GM21529 (cell line): ENCODE results near the gene DHX36.

Experiments
- ATAC-seq: cut with Tn5 transposase; IDR thresholded peaks from one replicate; pipeline ENCODE4 v1.9.1; 2021; ENCODE audit not compliant: unreplicated experiment

The DHX36 gene, protein sequence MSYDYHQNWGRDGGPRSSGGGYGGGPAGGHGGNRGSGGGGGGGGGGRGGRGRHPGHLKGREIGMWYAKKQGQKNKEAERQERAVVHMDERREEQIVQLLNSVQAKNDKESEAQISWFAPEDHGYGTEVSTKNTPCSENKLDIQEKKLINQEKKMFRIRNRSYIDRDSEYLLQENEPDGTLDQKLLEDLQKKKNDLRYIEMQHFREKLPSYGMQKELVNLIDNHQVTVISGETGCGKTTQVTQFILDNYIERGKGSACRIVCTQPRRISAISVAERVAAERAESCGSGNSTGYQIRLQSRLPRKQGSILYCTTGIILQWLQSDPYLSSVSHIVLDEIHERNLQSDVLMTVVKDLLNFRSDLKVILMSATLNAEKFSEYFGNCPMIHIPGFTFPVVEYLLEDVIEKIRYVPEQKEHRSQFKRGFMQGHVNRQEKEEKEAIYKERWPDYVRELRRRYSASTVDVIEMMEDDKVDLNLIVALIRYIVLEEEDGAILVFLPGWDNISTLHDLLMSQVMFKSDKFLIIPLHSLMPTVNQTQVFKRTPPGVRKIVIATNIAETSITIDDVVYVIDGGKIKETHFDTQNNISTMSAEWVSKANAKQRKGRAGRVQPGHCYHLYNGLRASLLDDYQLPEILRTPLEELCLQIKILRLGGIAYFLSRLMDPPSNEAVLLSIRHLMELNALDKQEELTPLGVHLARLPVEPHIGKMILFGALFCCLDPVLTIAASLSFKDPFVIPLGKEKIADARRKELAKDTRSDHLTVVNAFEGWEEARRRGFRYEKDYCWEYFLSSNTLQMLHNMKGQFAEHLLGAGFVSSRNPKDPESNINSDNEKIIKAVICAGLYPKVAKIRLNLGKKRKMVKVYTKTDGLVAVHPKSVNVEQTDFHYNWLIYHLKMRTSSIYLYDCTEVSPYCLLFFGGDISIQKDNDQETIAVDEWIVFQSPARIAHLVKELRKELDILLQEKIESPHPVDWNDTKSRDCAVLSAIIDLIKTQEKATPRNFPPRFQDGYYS

DNA sequence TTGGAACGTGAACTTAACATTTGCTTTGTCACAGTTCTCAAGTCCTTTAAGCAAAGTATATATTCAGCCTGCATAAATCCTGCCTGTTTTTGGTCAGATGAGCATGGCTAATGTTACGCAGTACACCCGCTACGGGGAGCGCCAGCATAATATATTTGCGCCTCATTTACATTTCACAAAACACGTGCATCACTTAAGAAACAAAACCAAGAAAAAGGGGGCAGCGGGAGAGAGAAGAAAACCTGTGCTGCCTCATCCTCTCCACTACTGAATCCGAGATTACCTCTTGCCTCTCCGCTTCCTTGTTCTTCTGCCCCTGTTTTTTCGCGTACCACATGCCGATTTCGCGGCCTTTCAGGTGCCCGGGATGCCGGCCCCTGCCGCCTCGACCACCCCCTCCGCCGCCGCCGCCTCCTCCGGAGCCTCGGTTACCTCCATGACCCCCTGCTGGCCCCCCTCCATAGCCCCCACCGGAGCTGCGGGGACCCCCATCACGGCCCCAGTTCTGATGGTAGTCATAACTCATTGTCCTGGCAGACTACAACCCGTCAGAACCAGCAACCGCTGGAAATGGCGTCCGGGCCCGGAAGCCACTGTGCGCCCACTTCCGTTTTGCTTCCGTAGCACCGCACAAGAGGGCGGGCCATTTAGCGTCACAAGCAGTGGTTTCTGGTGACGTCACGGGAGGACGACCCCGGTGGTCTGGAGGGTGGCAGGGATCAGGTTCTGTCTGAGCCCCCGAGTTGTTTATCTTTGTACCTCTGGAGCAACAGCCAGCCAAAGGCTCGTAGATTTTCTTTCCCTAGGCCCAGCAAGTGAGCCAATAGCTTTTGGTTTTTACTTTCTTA, at the start of gene DHX36:
Gene DHX36 (minus strand): TSS at position 597 of the 848 bp plus-strand sequence. CDS start 71 bp downstream, at position 526.
- ATAC-seq: peak; percentile 92

- ATAC-seq: no peak
Measured at GRCh38 chr3:154367221-154367620, 42.9 kb upstream of the DHX36 start.

DNA sequence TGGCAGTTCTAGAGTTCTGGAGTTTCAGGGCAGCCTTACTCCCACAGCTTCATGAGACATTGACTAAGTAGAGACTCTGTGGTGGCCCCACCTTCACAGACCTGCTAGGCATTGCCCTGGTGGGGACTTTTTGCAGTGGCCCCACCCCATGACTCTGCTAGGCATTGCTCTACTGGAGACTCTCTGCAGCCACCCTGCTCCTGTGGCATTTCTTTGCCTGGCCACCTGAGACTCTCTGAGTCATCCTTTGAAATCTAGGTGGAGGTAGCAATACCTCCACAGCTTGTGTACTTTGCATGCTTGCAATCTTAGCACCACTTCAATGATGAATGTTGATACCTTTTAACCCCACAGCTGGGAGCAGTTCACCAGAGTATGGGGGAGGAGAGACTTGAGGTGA, 40.6 kb upstream of the DHX36 start:
- ATAC-seq: no peak

DNA sequence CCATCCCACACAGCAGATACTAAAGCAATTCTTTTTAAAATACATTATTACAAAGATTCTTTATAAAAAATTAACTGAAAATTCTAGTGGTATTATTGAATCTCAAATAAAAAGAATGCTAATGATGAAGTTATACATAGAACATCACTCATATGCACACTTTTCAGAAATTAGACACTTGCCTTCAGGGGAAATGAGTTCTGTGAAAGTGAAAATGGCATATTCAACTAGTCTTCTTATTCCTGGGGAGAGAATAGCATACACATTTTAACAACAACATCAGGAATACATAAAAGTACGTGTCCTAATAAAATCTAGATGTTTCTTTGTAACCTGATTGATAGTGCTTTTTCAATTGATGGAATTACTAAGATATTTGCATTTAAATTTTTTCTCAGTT, 36.8 kb upstream of the DHX36 start:
- ATAC-seq: no peak

DNA sequence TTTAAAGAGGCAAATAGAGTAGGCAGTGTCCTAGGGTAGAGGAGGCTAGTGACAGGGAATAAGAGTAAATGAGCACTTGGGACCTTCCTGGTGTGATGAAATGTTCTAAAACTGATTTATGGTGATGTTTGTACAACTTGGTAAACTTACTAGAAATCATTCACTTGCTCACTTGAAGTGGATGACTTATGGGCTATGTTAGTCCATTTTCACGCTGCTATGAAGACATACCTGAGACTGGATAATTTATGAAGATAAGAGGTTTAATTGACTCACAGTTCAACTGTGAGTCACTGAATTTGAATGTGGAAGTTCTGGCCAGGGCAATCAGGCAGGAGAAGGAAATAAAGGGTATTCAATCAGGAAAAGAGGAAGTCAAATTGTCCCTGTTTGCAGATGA, 31.7 kb upstream of the DHX36 start:
- ATAC-seq: no peak

- no peak for ATAC-seq
Measured at GRCh38 chr3:154349223-154349622, 24.9 kb upstream of the DHX36 start.

DNA sequence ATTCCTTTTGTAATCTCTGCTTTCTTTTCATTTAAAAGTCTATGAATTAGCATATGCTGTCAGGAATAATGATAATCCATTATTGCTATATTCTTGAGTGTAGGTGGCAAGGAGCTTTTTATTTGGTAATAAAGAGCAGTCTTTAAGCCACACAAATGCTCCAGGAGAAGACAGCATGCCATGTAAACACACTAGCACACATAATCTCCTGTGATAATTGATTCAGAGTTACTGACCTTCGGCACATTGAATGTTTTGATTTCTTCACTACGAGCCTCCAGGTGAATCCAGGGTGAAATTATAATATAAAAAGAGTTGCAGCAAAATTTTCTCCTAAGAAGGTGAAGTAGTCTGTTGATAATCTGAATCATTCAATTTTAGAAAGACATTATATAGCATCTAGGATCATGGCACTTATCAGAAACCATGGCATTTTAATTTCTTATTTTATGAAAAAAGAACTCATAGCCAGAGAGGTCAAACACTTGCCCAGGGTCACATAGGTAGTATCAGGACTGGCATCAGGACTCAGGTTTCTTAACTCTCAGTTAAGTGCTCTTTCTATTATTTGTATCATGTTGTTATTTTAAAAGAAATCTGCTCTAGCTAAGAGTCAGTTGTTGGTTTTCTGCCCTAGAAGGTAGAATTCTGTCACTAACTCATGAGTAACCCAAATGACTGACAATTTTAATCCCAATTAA, 21.3 kb upstream of the DHX36 start:
- no peak for ATAC-seq

DNA sequence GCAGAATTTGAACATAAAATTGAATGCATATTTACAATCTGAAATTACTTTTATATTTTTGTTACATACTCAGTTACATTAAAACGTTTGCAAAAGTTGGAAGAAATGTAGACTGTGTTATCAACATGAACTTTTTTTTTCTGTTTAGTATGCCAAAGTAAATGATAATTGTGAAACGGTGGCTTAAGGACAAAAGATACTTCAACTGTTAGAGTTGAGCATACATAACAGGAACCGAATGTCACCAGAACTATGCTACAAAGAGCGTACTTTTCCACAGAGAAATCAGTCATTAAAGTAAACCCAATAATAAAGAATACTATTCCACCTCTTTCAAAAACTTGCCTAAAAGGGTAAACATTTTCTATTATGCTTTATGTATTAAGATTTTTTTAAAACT, 14.3 kb upstream of the DHX36 start:
- ATAC-seq: no peak

DNA sequence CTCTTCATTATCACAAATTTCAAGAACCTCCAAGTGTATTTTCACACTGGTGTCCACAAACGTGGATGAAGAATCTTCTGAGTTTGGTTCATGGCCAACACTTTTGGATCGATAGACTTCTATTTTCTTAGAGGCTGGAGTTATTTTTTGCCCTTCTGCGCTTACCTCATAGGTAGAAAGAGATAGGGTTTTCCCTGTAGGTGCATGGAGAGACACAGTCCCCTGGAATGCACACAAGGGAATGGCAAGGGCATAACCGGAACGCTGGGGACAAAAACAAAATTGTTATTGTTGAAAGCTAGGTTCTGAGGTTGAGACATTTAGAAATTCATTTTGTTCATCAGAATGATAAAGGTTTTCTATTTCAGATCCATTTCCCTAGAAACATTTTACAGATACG, 13.7 kb upstream of the DHX36 start:
- ATAC-seq: no peak

DNA sequence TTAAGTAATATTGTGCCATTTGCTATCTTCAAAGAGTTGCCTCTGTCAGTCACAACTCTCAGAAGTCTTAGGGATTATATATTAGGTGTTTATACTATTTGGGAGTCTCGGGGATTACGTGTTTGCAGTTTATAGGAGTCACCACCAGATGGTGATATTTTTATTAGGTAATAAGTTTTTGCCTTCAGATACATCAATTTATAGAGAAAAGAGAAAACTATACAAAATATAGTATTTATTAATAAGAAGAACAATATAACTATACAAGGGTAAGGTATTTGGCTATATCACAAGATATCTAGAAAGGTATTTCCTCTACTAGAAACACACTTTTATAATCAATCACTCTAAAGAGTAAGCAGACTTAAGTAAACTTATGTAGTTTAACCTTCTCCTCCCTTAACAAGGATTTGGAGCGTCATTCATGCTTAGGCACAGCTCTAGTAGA, 10.7 kb upstream of the DHX36 start:
- ATAC-seq: peak; percentile 63

- ATAC-seq: no peak
Measured at GRCh38 chr3:154327871-154328270, 3.6 kb upstream of the DHX36 start.

DNA sequence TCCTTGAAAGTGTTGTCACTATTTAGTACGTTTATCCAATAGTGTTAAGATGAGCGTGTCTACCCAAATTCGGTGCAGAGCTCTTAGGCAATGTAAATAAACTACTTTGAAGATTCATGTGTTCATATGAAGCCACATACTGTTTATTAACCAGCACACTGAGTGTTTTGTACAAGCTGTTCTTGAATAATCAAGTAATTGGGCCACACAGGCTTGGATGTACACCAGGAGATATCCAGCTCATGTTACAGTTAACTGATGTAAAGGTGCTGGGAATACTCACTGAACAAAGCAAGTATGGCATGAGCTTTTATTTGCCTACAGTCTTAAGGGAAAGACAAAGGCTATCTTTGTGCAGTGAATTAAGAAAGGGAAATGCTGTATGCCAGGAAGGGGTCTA, 632 bp upstream of the DHX36 start:
- ATAC-seq: no peak

DNA sequence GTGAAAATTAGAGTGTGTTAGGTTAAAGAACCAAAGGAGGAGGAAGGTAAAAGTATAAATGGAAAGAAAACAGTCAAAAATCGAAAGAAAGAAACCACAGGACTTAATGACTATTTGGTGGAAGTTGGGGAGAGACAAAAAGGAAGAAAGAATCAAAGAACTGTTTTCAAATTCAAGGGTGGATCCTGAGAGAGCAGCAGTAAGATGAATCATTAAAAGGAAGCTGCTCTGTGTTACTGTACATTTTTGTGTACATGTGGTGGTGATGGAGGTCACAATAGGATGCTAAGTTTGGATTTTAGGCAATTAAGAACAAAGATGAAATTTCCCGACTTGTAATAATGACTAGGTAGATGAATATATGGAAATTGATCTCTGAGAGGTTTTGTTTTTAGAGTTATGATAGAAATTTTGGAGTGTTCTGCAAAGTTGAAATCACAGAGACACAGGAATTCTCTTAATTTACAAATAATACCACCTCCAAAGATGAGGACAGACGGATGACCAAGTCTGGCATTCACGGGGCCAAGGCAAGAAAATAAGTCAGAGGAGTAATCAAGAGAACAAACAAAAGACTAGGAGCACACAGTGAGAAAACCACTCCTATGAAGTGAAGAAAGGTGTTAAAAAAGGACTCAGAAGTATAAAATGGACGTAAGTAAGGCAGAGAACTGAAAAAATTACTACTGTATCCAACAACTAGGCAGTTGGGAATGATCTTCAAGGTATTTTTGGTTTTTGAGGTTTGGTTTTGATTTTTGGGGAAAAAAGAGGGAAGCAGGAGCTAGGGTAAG, 7.1 kb downstream of the DHX36 start:
- ATAC-seq: no peak

GRCh38 chr3:154314152-154314551, 10.1 kb downstream of the DHX36 start:
- ATAC-seq: no peak

- ATAC-seq: no peak
Measured at GRCh38 chr3:154310840-154311239, 13.4 kb downstream of the DHX36 start.

DNA sequence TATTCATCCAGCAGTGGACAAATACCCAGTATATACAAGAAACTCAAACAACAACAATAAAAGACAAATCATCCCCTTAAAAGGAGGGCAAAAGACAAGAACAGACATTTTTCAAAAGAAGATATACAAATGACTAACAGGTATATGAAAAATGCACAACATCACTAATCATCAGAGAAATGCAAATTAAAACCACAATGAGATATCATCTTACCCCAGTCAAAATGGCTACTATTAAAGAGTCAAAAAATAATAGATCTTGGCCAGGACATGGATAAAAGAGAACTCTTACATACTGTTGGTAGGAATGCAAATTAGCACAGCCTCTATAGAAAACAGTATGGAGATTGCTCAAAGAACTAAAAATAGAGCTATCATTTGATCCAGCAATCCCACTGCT, 16.9 kb downstream of the DHX36 start:
- no peak for ATAC-seq

- no peak for ATAC-seq
Measured at GRCh38 chr3:154304936-154305335, 19.4 kb downstream of the DHX36 start.

DNA sequence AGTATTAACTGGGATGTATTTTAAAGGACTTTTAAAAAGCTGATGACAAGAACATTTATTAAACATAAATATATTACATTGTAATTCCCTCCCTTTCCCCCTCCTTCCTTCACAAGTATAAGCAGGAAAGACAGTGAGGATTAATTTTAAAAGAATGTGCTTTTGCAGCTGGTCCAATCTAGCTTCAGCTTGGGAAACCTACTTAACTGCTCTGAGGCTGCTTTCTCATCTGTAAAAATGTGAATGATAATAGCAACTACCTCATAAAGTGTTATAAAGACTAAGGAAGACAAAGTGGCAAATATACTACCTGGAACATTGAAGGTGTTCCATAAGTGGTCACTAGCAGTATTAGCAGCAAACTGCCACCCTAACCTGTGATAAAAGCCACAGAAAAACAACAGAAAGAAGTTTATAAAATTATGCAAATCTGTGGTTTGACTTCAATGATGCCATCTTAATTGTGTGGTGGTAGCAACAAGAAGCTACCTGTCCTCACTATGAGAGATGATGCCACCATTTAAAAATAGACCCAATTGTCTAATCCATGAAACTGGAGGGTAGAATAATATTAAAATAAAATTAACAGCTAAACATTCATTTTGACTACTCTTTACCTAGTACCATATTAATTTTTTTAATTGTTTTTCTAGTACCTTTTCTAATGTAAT, 20.0 kb downstream of the DHX36 start:
- no peak for ATAC-seq

DNA sequence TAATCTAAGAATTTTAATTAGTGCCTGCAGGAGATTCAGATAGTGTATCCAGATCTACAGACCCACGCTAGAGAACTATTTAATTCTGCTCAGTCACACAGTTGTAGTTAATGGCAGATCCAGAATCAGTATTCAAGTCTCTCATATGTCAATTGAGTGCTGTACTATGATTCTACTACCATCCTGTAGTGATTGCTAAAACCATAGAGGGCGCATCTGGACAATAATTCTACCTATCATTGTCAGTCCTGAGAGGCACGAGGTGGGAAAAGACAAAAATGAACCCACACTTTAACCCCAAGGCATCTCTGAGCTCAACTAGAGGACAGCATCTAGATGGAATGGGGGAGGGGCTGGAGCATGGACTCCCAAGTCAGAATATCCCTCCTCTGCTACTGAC, 22.7 kb downstream of the DHX36 start:
- ATAC-seq: no peak
